PC-3 (cell line): Measurements from ENCODE around the gene FRMD5. TPM values are rescaled to one million over a fixed set of nuclear protein-coding genes. Genes with fewer than 3 reads are reported as not detected.
"Not testable (repeated sequence)": the region's sequence is repeated elsewhere in the genome, so short reads cannot be mapped to it uniquely, and the experiment has no call there.

ENCODE experiments used
- ATAC-seq: fragments of 200-7000 bp; cut with Tn5 transposase; 2 replicates; pipeline ENCODE4 v1.9.1; 2020; ENCODE audit warnings: mild to moderate bottlenecking, moderate library complexity
- BruUV-seq: library from RNA; stranded (reverse); fragments of 400-500 nt; replicated peaks from 2 replicates; lab custom pipeline; 2021; lab: Mats Ljungman, UMichigan
- CTCF ChIA-PET: fragments of 300-600 bp; sonication (Branson Sonifier 250); formaldehyde crosslinking; loops from one replicate; lab custom pipeline; 2022; ENCODE audit warnings: antibody characterized with exemption; lab: Charles Lee
- POLR2A ChIA-PET: fragments of 300-600 bp; sonication (Branson Sonifier 250); formaldehyde crosslinking; loops from one replicate; lab custom pipeline; 2022; ENCODE audit warnings: antibody characterized with exemption; ENCODE audit not compliant: unreplicated experiment; lab: Charles Lee
- DNase-seq: peaks from one replicate; pipeline ENCODE4 v3.0.0-alpha.2; 2015
- H2AFZ ChIP-seq: fragments of 300-600 bp; sonication (generic); 2 replicates; pipeline ENCODE4 v1.6.0; 2016; ENCODE audit warnings: antibody characterized with exemption, low read length
- H3F3A ChIP-seq: fragments of 300-600 bp; sonication (generic); one replicate; pipeline ENCODE4 v1.6.0; 2017; ENCODE audit warnings: antibody characterized with exemption, low read length, control low read depth, mild to moderate bottlenecking; ENCODE audit not compliant: unreplicated experiment
- H3K27ac ChIP-seq: fragments of 300-600 bp; sonication (generic); 2 replicates; pipeline ENCODE4 v1.5.1; 2016; ENCODE audit warnings: mild to moderate bottlenecking, low read length
- H3K27me3 ChIP-seq: fragments of 300-600 bp; sonication (generic); 2 replicates; pipeline ENCODE4 v1.6.1; 2016; ENCODE audit warnings: low read length, mixed read lengths
- H3K36me3 ChIP-seq: fragments of 300-600 bp; sonication (generic); 2 replicates; pipeline ENCODE4 v1.6.1; 2016; ENCODE audit warnings: low read depth, mixed run types, low read length, mixed read lengths
- H3K4me1 ChIP-seq: fragments of 300-600 bp; sonication (generic); 2 replicates; pipeline ENCODE4 v1.5.1; 2016; ENCODE audit warnings: low read length; ENCODE audit not compliant: insufficient read depth
- H3K4me2 ChIP-seq: fragments of 300-600 bp; sonication (generic); 2 replicates; pipeline ENCODE4 v1.6.0; 2016; ENCODE audit warnings: low read length
- H3K4me3 ChIP-seq: fragments of 300-600 bp; sonication (generic); 2 replicates; pipeline ENCODE4 v1.5.1; 2016; ENCODE audit warnings: mild to moderate bottlenecking, low read length, mixed read lengths
- H3K79me2 ChIP-seq: fragments of 300-600 bp; sonication (generic); 2 replicates; pipeline ENCODE4 v1.6.1; 2017; ENCODE audit warnings: low read length, mixed read lengths
- H3K9ac ChIP-seq: fragments of 300-600 bp; sonication (generic); 2 replicates; pipeline ENCODE4 v1.6.0; 2016; ENCODE audit warnings: mild to moderate bottlenecking, low read length
- H3K9me2 ChIP-seq: fragments of 300-600 bp; sonication (generic); replicated peaks from 2 replicates; pipeline ENCODE4 v1.6.1; 2016; ENCODE audit warnings: mixed run types, low read length, mixed read lengths
- H3K9me3 ChIP-seq: fragments of 300-600 bp; sonication (generic); 2 replicates; pipeline ENCODE4 v1.6.1; 2016; ENCODE audit warnings: low read length, mixed read lengths
- H4K20me1 ChIP-seq: fragments of 300-600 bp; sonication (generic); 2 replicates; pipeline ENCODE4 v1.6.1; 2016; ENCODE audit warnings: low read length, mixed read lengths
- CTCF ChIP-seq: fragments of 300-600 bp; sonication (generic); conservative IDR thresholded peaks from 2 replicates; pipeline ENCODE4 v1.5.1; 2017; ENCODE audit warnings: antibody characterized with exemption, low read depth, mild to moderate bottlenecking, low read length
- EZH2 ChIP-seq: fragments of 300-600 bp; sonication (generic); IDR thresholded peaks from one replicate; pipeline ENCODE4 v1.6.1; 2017; ENCODE audit warnings: antibody characterized with exemption, mild to moderate bottlenecking, low read length; ENCODE audit not compliant: unreplicated experiment
- EZH2phosphoT487 ChIP-seq: fragments of 300-600 bp; sonication (generic); IDR thresholded peaks from 2 replicates; pipeline ENCODE4 v1.6.1; 2018; ENCODE audit warnings: mild to moderate bottlenecking, antibody characterized with exemption, low read length, borderline replicate concordance
- intact Hi-C: fragments of 100-400 bp; cut with micrococcal nuclease; formaldehyde crosslinking; loops from 2 replicates; pipeline ENCODE4 v1.9.0; 2023
- total RNA-seq: library from RNA; depleted of rRNA; stranded (reverse); fragments of >200 nt; gene quantifications from 2 replicates; pipeline ENCODE4 v1.2.3, GENCODE V29; 2014

FRMD5 gene
- total RNA-seq, 1 experiment from 2014 or later: 8.7 TPM

DNA sequence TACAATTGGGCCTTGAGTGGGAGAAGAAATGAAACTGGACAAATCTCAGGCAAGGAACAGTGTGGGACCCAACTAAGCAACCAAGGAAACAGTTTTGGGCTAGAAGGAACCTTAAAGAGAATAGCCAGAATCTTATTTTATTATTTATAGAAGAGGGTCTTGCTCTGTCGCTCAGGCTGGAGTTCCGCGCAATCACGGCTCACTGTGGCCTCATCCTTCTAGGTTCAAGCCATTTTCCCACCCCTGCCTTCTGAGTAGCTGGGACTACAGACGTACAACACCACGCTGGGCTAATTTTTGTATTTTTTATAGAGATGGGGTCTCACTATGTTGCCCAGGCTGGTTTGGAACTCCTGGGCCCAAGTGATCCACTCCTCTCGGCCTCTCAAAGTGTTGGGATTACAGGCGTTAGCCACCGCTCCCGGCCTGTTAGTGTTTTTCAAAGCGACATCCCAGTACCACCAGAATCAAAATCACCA is 369.0 kb downstream of the FRMD5 start:
- BruUV-seq: no TSS peak
- Histone ChIP-seq H3K36me3 (peaks cover 3% of the 10 kb centered on the region), H3K79me2 (peaks cover 80% of the 10 kb centered on the region), H3K4me1 (peaks cover 34% of the 10 kb centered on the region), H3K9ac (peak overlapping the region; percentile 88), H4K20me1 (no peaks in the 10 kb centered on the region; the same call in 1 of the 2 replicates), H3K4me3 (peak overlapping the region; percentile 67; the same call in 1 of the 2 replicates), H3F3A (no peaks in the 10 kb centered on the region), H2AFZ (peak overlapping the region; percentile 96; the same call in 1 of the 2 replicates), H3K4me2 (peak overlapping the region; percentile 92; the same call in 1 of the 2 replicates), H3K27ac (no peak overlapping the region), H3K9me2 (no peaks in the 10 kb centered on the region), H3K9me3 (no peaks in the 10 kb centered on the region), H3K27me3 (no peaks in the 10 kb centered on the region)
- intact Hi-C loops: loop anchor here (10.0 kb wide), 1 partner anchor 599 kb away; the partner anchor contains the start of gene CTDSPL2
- no peak for ATAC-seq
- no peak for DNase-seq
- ChIA-PET POLR2A (no interaction called here), CTCF (no interaction called here)
- TF ChIP-seq EZH2phosphoT487 (no peak), CTCF (no peak), EZH2 (no peak)

DNA sequence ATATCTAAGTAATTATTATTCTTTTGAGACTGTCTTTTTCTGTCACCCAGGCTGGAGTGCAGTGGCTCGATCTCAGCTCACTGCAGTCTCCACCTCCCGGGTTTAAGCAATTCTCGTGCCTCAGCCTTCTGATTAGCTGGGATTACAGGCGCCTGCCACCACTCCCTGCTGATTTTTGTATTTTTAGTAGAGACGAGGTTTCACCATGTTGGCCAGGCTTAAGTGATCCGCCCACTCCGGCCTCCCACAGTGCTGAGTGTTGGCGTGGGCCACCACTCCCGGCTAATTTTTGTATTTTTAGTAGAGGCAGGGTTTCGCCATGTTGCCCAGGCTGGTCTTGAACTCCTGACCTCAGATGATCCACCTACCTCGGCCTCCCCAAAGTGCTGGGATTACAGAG is 369.8 kb downstream of the FRMD5 start:
- not testable (repeated sequence) for H3K4me3 ChIP-seq, H3K9me3 ChIP-seq, H2AFZ ChIP-seq, H3K9me2 ChIP-seq, H4K20me1 ChIP-seq, H3F3A ChIP-seq, BruUV-seq, H3K27me3 ChIP-seq, DNase-seq, H3K36me3 ChIP-seq, H3K9ac ChIP-seq, H3K27ac ChIP-seq, H3K4me2 ChIP-seq, ATAC-seq
- intact Hi-C loops: loop anchor here (10.0 kb wide), 1 partner anchor 599 kb away; the partner anchor contains the start of gene CTDSPL2
- H3K79me2 ChIP-seq: peaks cover 80% of the 10 kb centered on the region
- H3K4me1 ChIP-seq: peaks cover 34% of the 10 kb centered on the region
- CTCF ChIA-PET: interaction anchor here (1.1 kb wide), 1 partner anchor 49 kb away, joined by 4 read pairs; the partner anchor contains the start of gene ELL3
- POLR2A ChIA-PET: interaction anchor here (0.6 to 0.9 kb wide), 3 partner anchors 14 to 66 kb away, joined by 3 read pairs; partner anchors contain the start of genes HYPK and SERINC4

- peak; percentile 75 for ATAC-seq
- POLR2A ChIA-PET: interaction anchor here (0.5 to 0.9 kb wide), 8 partner anchors 15 to 718 kb away, joined by 3 to 6 read pairs (median 3); partner anchors contain the start of genes HYPK and SERINC4
These were observed 370.5 kb downstream of the FRMD5 start, which contains the start of gene MFAP1 for GRCh38 chr15:43824302-43825246. Gene MFAP1 (minus strand): TSS chr15:43824690. CDS start chr15:43824569, 121 bp downstream.

More at GRCh38 chr15:43824302-43825246, 370.5 kb downstream of the FRMD5 start, which contains the start of gene MFAP1:
- Histone ChIP-seq H2AFZ (peak within 1 kb of the TSS; percentile 73), H3K4me2 (peak within 1 kb of the TSS; percentile 94), H3K9me2 (no peaks in the 10 kb centered on the region), H3K27ac (peak within 1 kb of the TSS; percentile 85), H3K36me3 (no peaks in the 10 kb centered on the region; the same call in none of the 2 replicates), H3K9me3 (no peaks in the 10 kb centered on the region), H4K20me1 (no peaks in the 10 kb centered on the region; the same call in 1 of the 2 replicates), H3K4me3 (peak within 1 kb of the TSS; percentile 91), H3K27me3 (no peaks in the 10 kb centered on the region), H3K9ac (peak within 1 kb of the TSS; percentile 91), H3K4me1 (peaks cover 34% of the 10 kb centered on the region), H3F3A (no peaks in the 10 kb centered on the region), H3K79me2 (peaks cover 81% of the 10 kb centered on the region)
- intact Hi-C loops: loop anchor here (1.0 to 10.0 kb wide), 2 partner anchors 23 to 600 kb away; partner anchors contain the start of gene CTDSPL2
- CTCF ChIA-PET: interaction anchor here (1.1 kb wide), 1 partner anchor 48 kb away, joined by 4 read pairs; the partner anchor contains the start of gene ELL3
- TF ChIP-seq EZH2 (no peak), EZH2phosphoT487 (no peak), CTCF (no peak)
- DNase-seq: peak; percentile 97
- BruUV-seq: TSS peak; percentile 92
